Kidney (tissue), 14 donors: Measurements from ENCODE around the gene SLC1A2. TPM values are rescaled to one million over a fixed set of nuclear protein-coding genes. Genes with fewer than 3 reads are reported as not detected.

Experiments used
- DNase-seq, 5 donors: peaks; one replicate each; pipeline ENCODE4 v3.0.0-alpha.2; 2013 to 2020
- FAIRE-seq: peaks from 2 replicates; lab custom pipeline; 2012; peaks lifted over from hg19 to GRCh38; lab: Jason Lieb, UNC
- H3K27ac ChIP-seq, 2 donors: one replicate each; pipeline ENCODE4 v1.7.0; 2013; ENCODE audit warnings: low read depth in 2 of 2, low read length in 2 of 2, inconsistent platforms in 1 of 2
- H3K27me3 ChIP-seq: one replicate; pipeline ENCODE4 v1.7.1; 2013; ENCODE audit warnings: low read length, inconsistent platforms; ENCODE audit not compliant: control insufficient read depth, insufficient read depth
- H3K36me3 ChIP-seq, 3 donors: one replicate each; pipeline versions ENCODE4 v1.7.0 to v1.7.1; 2013; ENCODE audit warnings: low read length in 3 of 3, control low read depth in 1 of 3, inconsistent platforms in 1 of 3; ENCODE audit not compliant: insufficient read depth in 3 of 3, control insufficient read depth in 2 of 3
- H3K4me1 ChIP-seq, 3 donors: one replicate each; pipeline versions ENCODE4 v1.7.0 to v1.7.1; 2013; ENCODE audit warnings: low read length in 3 of 3, inconsistent platforms in 1 of 3, low read depth in 1 of 3; ENCODE audit not compliant: control insufficient read depth in 2 of 3, insufficient read depth in 2 of 3
- H3K4me3 ChIP-seq, 3 donors: one replicate each; pipeline versions ENCODE4 v1.7.0 to v1.8.1; 2013; ENCODE audit warnings: low read length in 3 of 3, control low read depth in 1 of 3, inconsistent platforms in 1 of 3
- H3K9ac ChIP-seq, 3 donors: one replicate each; pipeline versions ENCODE4 v1.7.0 to v1.7.1; 2013; ENCODE audit warnings: low read length in 3 of 3, control low read depth in 1 of 3, inconsistent platforms in 1 of 3
- H3K9me3 ChIP-seq, 3 donors: one replicate each; pipeline versions ENCODE4 v1.7.0 to v1.7.1; 2013; ENCODE audit warnings: low read length in 3 of 3, control low read depth in 1 of 3, inconsistent platforms in 1 of 3; ENCODE audit not compliant: control insufficient read depth in 2 of 3, insufficient read depth in 1 of 3
- CTCF ChIP-seq: IDR thresholded peaks from 3 replicates; pipeline ENCODE4 v1.5.1; 2012; ENCODE audit warnings: mild to moderate bottlenecking, moderate library complexity, borderline replicate concordance; ENCODE audit not compliant: insufficient read depth; ENCODE audit errors: extremely low read depth
- intact Hi-C: fragments of 100-400 bp; cut with DNase I; formaldehyde crosslinking; loops from one replicate; pipeline ENCODE4 v1.11.1; 2022
- polyA plus RNA-seq: library from polyadenylated mRNA; stranded (reverse); fragments of 350-450 nt; fragmentation: Illumina TruSeq; extraction: RNeasy Lipid Tissue Mini Kit (QIAGEN cat#74804); gene quantifications from one replicate; pipeline ENCODE4 v1.2.3, GENCODE V29; 2014; ENCODE audit warnings: low read depth, low replicate concordance; ENCODE audit not compliant: insufficient read depth
- total RNA-seq: library from RNA; stranded (reverse); fragmentation: NEBNext Ultra II Directional; extraction: Animal tissue kit (Norgen Biotek cat#: 25700); gene quantifications from one replicate; pipeline ENCODE4 v1.2.1, GENCODE V29; 2021
- donor health status: control.
- donor health status: control.
- donor health status: control.
- donor health status: control.
- donor health status: control.
- donor health status: DM: yes; HTN: yes; CAD: no.
- donor health status: Normal renal cell carcinoma (clear cell type).

The SLC1A2 gene
- total and polyA plus RNA-seq, 2 donors from 2014 or later: 0.11 to 0.28 TPM

GRCh38 chr11:35271031-35271430, 148.3 kb downstream of the SLC1A2 start:
- Histone ChIP-seq H3K27me3 (no peaks in the 10 kb centered on the region), H3K9me3 (no peaks in the 10 kb centered on the region), H3K4me3 (no peak overlapping the region), H3K36me3 (no peaks in the 10 kb centered on the region), H3K27ac (no peak overlapping the region), H3K4me1 (peaks cover 0 to 2% (median 0%) of the 10 kb centered on the region in 3 donors), H3K9ac (no peak overlapping the region)
- FAIRE-seq: no peak
- TF ChIP-seq CTCF: no peak
- intact Hi-C loops: no loop called here
- no peak for DNase-seq

GRCh38 chr11:35270342-35270741, 149.0 kb downstream of the SLC1A2 start:
- Histone ChIP-seq H3K36me3 (no peaks in the 10 kb centered on the region), H3K4me1 (no peaks in the 10 kb centered on the region), H3K27me3 (no peaks in the 10 kb centered on the region), H3K9me3 (no peaks in the 10 kb centered on the region), H3K27ac (no peak overlapping the region), H3K9ac (no peak overlapping the region), H3K4me3 (no peak overlapping the region)
- DNase-seq (no peak), FAIRE-seq (no peak)
- TF ChIP-seq CTCF: no peak
- intact Hi-C loops: no loop called here

GRCh38 chr11:35267504-35267903, 151.9 kb downstream of the SLC1A2 start:
- no peak overlapping the region for H3K4me3 ChIP-seq
- no peak for FAIRE-seq
- H3K4me1 ChIP-seq: no peaks in the 10 kb centered on the region
- H3K9ac ChIP-seq: no peak overlapping the region
- H3K36me3 ChIP-seq: no peaks in the 10 kb centered on the region
- no peak overlapping the region for H3K27ac ChIP-seq
- intact Hi-C loops: no loop called here
- DNase-seq: no peak
- H3K27me3 ChIP-seq: no peaks in the 10 kb centered on the region
- no peak for TF ChIP-seq CTCF
- no peaks in the 10 kb centered on the region for H3K9me3 ChIP-seq

GRCh38 chr11:35265755-35266454, 153.5 kb downstream of the SLC1A2 start:
- no peak overlapping the region for H3K9ac ChIP-seq

More at GRCh38 chr11:35265755-35266454, 153.5 kb downstream of the SLC1A2 start:
- no peak overlapping the region for H3K27ac ChIP-seq
- intact Hi-C loops: no loop called here
- H3K36me3 ChIP-seq: no peaks in the 10 kb centered on the region
- no peak for FAIRE-seq
- no peak for DNase-seq
- no peak overlapping the region for H3K4me3 ChIP-seq
- H3K4me1 ChIP-seq: no peaks in the 10 kb centered on the region
- H3K27me3 ChIP-seq: no peaks in the 10 kb centered on the region
- H3K9me3 ChIP-seq: no peaks in the 10 kb centered on the region
- TF ChIP-seq CTCF: no peak
